Left ventricle myocardium superior (tissue), 1 donor: Measurements from ENCODE around the gene FAM43A. TPM values are rescaled to one million over a fixed set of nuclear protein-coding genes. Genes with fewer than 3 reads are reported as not detected.

ENCODE experiments used
- ATAC-seq: fragments of 200-7000 bp; cut with Tn5 transposase; one replicate; pipeline ENCODE4 v1.9.1; 2020; ENCODE audit warnings: mild to moderate bottlenecking, moderate library complexity
- DNase-seq: peaks from one replicate; pipeline ENCODE4 v3.0.0-alpha.2; 2020
- intact Hi-C: fragments of 100-400 bp; cut with micrococcal nuclease; formaldehyde crosslinking; loops from one replicate; pipeline ENCODE4 v1.11.0; 2022
- total RNA-seq: library from RNA; stranded (reverse); fragmentation: NEBNext Ultra II Directional; extraction: Animal tissue kit (Norgen Biotek cat#: 25700); gene quantifications from one replicate; pipeline ENCODE4 v1.2.1, GENCODE V29; 2021
- donor health status: DM: no; HTN: yes; CAD: no; lungs with severe emphysema.

FAM43A gene
- total RNA-seq, 1 donor from 2014 or later: 13.9 TPM

DNA sequence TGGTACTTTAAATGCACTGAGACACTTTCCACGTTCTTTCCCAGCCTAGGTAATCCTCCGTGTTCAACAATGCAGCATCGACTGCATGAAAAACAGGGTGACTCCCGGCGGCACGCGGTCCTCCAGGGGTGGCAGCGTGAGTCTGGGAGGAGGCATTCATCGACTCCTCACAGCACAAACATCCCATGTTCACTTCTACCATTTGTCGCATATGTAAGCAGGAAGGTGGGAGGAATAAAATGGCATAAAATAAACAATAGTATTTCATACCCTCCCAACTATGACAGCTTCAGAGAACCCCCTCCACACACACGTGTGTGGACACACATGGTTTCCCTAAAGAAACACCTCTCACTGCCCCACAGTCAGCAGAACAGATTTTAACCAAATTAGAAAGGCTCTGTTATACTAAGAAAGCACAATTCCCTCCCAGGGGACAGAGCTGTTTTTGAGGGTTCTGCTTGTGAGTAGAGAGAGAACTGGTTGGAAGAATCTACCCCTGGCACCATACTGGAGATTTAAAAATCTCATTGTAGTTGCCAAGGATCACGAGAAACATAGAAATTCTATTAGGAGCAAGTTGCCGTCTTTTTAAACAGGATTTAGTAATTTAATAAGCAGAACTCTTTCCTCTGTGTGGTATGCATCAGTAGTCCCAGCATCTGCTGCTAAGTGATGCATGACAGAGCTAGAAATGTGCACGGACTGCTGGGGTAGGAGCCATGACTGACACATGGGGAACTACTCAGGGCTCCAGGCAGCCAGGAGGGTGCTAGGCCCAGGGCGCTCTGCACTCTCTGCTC lies 6.0 kb downstream of the FAM43A start:
- DNase-seq (no peak), ATAC-seq (no peak)
- intact Hi-C loops: loop anchor here (10.0 kb wide), 1 partner anchor 73 kb away; no protein-coding TSS in a partner anchor

DNA sequence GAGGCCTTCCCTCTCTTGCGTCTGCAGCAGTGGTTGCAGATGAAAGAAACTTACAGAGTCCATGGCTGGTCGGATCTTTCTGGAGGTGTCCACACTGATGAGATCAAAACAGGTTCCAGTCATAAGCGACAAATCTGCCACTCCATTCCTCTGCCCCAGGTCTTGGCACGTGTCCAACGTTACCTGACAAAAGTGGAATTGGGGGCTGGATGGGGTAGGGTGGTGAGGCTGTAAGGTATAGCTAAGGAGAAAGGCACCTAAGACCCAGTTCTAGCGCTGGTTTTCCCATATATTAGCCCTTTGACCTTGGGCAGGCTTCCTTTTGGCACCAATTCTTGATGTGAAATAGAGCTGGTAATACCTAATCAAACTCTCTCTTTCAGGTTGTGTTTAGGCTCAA lies 11.0 kb downstream of the FAM43A start:
- intact Hi-C loops: loop anchor here (10.0 kb wide), 1 partner anchor 68 kb away; no protein-coding TSS in a partner anchor
- DNase-seq (no peak), ATAC-seq (no peak)

DNA sequence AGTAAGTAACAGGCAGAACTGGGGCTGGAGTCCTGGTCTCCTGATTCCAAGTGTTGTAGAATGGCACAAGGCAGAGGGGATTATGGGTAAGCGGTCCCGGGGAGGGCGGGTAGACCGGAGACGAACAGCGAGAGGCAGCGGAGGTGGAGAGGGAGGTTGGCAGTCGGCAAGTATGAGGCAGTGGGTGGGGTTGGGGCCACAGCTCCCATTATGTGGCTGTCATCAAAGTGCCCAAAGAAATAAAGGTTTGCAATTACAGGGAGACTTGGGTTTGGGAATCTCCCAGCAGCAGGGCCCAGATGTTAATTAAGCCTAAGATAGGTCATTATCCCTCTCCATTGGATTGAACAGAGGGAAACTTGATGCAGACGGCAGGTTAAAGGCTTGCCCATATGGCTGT lies 16.9 kb downstream of the FAM43A start:
- DNase-seq (no peak), ATAC-seq (no peak)
- intact Hi-C loops: no loop called here

DNA sequence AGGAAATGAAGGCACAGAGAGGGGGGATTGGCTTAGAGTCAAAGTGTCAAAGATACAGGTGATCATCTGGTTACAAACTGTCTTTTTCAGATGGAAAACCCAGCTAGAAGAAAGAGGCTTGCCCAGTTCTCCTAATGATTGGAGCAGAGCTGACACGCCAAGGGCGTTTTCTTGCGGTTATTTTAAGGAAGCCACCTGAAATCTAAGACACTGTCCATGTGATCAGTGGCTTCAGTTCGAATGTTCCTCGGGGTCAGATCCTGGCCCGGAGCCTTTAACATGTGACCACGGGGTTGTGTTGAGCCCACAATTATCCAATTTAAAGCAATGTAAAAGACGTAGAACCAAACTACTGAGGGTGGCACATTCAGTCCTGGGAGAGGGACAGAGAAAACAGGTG lies 19.5 kb downstream of the FAM43A start:
- intact Hi-C loops: no loop called here
- no peak for ATAC-seq
- DNase-seq: no peak

DNA sequence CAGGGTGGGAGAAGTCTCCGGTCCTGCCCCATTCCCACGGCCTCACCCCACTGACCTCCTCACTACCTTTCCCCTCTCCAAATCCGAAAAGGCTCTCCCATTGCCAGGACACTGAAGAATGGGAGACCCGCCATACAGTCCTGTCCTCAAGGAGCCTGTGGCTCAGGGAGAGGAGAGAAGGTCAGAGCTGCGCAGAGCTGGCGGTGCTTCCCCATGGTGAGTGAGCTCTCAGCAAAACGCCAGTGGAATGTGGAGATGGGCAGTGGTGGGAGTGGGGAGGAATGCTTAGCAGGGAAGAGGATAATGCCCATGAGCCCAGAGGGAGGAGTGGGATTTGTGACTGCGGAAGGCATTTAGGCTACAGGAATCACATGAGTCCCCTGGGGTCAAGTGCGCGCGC lies 20.1 kb downstream of the FAM43A start:
- no peak for DNase-seq
- no peak for ATAC-seq
- intact Hi-C loops: no loop called here

DNA sequence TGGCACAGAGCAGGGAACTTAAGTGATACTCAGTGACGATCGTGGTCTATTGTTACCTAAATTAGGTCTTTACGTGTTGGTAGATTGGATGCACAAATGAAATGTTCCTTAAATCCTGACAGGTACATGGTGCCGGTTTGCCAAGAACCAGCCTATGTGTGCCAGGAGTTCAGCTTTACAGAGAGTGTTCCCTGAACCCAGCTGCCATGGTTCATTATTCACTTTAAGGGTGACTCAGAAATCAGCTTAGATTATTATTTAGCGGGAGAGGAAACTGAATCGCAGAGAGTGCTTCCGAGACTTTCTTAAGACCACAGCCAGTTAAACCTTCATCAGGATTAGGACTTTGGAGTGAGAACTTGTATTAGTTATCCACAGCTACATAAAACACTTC lies 21.5 kb downstream of the FAM43A start:
- intact Hi-C loops: no loop called here
- ATAC-seq: no peak
- DNase-seq: no peak

DNA sequence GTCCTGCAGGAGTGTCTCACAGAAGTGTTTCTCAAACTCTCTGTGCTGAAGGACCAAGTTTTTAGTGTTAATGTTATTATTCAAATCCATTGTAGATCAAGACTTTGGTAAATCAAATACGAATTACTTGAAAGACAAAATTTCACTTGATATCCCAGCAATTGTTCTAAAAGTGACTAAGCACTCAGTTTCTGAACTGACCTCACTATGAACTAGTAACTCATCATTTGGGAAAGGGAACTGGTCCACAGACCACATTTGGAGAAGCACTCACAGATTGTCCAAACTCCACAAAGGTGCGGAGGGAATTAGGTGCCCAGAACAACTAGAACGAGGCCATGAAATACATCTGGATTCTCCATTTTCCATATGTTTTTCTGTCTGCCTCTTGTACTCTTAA lies 25.6 kb downstream of the FAM43A start:
- intact Hi-C loops: no loop called here
- no peak for DNase-seq
- ATAC-seq: no peak

DNA sequence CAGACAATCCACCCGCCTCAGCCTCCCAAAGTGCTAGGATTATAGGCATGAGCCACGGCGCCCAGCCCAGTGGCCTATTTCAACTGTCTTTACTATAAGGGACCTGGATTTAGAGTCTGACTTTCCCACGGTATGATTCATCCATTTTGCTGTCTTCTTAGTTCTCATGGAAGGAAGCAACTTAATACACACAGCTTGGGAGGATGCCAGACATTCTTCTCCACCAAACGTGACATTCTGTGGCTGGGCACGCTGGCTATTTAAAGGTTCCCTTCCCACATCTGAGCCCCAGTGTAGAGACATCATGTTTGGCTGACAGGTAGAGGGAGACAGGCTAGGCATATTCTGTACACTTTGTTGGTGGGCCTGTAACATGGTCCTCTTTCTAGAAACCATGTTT lies 26.2 kb downstream of the FAM43A start:
- ATAC-seq (peak; percentile 91), DNase-seq (no peak)
- intact Hi-C loops: no loop called here

DNA sequence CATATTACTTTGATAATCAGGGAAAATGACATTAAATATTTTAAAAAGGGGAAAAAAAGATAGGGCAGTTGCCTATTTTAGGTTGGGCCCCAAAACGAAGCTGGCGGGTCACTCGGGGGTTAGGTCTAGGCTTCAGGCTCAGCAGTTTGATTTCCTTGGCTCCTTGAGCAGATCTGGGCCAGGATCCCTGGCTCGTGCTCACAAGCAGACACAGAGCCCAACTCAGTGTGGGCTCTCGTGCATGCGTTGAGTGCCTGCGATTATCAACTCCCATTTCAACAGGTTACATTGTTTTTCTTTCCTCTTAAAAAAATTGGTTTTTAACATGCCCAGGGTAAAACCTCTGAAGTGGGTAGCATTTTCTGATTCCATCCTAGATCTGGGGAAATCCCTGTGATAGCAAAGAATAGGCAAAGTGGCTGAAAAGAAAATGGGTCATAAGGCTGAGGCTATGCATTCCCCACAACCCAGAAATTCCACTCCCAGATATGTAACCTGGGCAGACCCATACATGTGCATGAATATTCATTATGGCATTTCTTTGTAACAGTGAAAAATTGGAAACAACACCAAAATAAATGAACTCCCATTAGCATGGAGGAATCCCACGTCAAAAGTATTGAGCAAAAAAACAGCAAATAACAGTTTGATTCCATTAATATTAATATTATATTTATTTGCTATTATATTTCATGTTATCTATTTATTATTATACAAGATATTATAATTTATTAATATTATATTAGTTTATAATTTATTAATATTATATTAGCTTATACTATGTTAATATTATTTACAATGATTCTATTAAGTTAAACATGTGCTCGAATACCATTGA lies 27.8 kb downstream of the FAM43A start:
- ATAC-seq: no peak
- peak; percentile 34 for DNase-seq
- intact Hi-C loops: no loop called here

DNA sequence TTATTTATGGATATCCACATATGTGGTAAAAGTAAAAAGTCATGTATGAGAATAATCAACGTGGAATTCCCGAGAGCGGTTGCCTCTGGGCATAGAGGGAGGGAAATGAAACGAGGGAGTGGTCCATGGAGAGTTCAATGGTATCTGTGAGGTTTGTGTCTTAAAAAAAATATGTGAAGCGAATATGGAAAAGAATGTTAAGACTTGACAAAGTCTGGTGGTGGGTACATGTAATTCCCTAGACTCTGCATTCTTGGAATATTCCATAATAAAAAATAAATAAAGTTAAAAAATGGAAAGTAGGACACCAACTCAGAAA lies 28.4 kb downstream of the FAM43A start:
- ATAC-seq (no peak), DNase-seq (no peak)
- intact Hi-C loops: no loop called here

DNA sequence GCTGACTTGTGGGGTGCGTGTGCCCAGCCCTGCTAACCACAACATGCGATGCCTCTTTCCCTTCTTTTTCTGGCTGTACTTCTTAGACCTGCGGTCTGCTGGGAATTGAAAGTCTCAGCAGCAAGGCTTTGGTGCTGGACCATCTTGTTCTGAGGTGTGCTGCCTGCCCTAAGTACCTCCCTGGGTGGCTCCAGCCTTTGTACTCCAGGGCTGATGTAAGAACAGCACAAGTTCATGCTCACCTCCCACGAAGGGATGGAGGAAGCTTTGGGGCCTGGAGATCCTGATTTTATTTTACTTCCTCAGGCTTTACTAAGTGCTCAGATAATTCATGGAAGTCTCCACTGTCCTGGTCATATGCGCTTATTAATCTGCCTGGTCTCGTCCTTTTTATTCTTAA lies 28.9 kb downstream of the FAM43A start:
- ATAC-seq (no peak), DNase-seq (no peak)
- intact Hi-C loops: no loop called here

DNA sequence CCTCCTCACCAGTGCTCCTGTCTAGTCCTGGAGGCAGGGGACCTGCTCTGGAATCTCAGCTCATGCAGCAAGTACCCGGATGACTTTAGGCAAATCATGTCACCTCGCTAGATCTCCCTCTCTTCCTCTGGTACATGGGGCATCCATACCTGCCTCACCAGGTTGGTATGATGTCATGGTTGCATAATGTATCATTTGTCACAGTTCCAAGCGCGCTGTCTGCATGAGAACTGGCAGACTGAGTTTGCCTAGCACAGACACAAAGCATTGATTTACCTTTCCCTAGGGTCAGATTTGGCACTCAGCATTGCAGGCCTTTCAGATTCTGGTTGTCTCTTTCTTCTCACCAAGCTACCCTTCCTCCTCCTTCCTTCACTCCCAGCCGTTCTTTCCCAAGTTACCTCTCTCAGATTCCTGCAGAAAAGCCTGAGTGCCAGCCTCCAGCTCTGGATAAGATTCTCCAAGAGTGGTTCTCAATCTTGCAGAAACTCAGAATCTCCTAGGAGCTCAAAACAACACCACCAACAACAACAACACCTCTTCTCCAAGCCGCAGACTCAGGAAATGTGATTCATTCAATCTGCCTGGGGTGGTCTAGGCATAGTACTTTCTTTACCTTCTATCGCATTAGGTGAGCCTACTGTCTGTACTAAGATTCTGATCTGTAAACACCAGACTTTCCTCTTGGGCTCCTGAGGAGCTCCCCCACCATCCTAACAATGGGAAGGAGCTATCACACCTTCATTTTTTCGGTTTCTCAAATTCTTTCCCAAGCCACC lies 29.5 kb downstream of the FAM43A start:
- DNase-seq: no peak
- no peak for ATAC-seq
- intact Hi-C loops: no loop called here

DNA sequence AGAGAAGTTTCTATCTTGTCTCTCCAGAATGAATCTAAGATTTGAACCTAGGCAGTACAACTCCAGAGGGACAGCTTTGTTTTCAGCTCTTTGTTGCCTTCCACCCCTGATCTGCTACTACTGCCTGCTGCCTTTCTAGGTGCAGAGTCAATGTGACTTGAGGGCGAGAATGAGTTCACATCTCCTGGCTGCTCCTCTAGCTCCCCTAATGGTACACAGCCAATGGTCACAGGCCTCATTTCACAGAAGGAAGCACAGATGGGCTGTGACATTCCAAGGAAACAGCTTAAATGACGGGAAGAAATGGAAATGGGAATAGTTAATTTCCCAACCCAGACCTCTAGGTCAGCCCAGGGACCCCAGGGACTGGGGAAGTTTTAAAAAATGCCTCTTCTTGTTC lies 32.4 kb downstream of the FAM43A start:
- ATAC-seq (no peak), DNase-seq (no peak)
- intact Hi-C loops: no loop called here

DNA sequence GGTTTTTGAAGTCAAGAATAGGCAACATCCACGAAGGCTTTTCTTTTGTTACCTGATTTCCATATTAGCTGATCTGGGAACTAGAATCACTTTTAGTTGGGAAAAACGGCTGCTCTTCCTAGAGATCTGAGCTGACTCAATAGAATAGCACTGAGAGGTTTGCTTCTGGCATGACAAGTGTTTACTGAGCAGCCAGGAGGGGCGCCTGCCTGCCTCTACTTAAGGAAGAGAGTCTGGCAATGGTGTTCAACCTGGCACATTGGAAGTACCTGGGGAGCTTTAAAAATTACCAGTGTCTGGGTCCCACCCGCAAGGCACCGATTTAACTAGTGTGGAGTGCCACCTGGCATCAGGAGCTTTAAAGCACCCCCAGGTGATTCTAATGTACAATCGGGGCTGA lies 34.4 kb downstream of the FAM43A start:
- DNase-seq: no peak
- ATAC-seq: no peak
- intact Hi-C loops: no loop called here

DNA sequence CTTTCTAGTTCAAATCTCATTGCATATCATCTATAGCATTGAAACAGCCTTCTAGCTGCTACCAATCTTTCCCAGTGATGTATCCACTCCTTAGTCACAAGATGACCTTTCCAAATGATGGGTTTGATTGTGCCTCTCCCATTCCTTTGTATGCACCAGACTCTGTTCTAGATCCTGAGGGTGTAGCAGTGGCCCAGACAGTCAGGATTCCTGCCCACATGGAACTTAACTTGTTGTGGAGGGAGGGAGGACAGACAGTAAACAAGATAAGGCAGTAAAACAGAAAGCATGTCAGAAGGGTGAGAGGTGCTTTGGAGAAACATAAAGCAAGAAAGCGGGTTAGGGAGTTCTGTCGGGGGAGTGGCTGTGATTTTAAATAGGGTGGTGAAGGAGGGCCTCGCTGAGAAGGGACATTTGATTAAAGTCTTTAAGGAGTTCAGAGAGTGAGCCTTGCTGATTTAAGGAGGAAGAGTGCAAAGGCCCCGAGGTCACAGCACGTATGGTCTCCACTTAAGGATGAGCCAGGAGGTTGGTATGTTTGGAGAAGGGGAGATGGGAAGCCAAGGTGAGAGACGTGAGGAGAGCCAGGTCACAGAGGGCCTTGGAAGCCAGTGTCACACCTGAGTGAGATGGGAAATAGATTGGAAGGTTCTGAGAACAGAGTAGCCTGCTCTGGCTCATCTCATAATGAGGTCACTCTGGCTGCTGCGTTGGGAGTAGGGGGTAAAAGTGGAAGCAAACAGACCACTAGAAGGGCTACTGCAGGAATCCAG lies 38.3 kb downstream of the FAM43A start:
- intact Hi-C loops: no loop called here
- DNase-seq (no peak), ATAC-seq (no peak)

DNA sequence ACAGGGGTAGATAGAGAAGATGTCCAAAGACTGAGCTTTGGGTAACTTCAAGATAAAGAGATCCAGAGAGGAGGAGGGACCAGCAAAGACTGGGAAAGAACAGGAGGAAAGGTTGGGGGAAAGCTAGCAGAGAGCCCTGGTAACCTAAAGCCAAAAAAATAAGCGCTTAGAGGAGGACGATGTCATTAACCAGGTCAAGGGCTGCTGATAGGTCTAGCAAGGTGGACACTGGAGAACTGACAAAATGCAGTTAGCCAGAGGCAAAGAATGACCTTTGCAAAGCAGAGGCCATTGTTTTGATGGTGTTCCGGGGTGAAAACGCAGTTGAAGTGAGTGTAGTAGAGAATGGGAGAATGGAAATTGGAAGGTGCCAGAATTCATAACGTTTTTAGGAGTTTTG lies 39.7 kb downstream of the FAM43A start:
- ATAC-seq (no peak), DNase-seq (no peak)
- intact Hi-C loops: no loop called here

DNA sequence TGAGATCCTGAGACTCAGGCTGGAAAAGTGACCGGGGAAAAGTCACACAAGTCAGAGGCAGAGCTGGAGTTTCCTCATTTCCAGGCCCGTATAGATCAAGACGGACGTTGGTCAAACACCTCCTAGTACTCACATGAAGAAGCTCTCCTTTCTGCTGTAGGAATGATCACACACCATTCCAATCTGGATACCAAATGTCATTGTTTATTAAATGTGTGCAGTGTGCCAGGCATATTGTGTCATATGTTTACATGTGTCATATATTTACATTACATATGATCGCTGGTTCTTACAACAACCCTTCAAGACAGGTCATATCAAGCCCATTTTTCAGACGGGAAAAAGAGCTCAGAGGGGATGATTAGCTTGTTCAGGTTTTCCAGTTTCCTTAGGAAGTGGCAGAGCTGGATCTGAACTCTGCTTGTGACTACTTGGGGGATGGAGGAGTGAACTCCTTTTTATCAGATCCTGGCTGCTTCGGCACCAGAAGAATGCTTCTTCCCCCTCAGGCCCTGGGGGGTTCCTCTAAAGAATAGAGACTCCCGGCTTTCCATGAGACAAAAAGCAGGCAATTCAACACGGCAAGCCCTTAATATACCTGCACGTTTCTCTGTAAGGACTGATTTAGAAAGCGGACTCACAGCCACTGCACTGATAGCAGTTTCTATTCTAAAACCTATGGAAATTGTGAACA lies 41.9 kb downstream of the FAM43A start:
- no peak for DNase-seq
- intact Hi-C loops: no loop called here
- ATAC-seq: no peak

DNA sequence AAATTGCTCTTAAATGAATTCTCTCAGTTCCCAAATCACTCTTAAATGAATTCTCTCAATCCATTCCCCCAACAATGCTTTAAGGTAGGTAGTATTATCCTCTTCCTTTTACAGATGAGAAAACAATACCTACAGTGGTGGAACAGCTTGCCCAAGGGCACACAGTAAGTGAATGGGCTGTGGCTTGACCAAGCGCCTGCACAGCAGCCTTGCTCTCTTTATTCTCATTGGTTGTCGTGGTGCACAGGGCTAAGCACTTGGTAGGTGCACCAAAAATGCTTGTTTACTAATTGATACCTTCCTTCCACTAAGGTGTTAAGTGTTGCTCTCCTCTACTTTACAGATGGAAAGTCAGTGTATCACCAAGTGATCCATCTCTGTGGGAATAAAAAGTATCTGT lies 43.3 kb downstream of the FAM43A start:
- ATAC-seq (no peak), DNase-seq (no peak)
- intact Hi-C loops: no loop called here

DNA sequence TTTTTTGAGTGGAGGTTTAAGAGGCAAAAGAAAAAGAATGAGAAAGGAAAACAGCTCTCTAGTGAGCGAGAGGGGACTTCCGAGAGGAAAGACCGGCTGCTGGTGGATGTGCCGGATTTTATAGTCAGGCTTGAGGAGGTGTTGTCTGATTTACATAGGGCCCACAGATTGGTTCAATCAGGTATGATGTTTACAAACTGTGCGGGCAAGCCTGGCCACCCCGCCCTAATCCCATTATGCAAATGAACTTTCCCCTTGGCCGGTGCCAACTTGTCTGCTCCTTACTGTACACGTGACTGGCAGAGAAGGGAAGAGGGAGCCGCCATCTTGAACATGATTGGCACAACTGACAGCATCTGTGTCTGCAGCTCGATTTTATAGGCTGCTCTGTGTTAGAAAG lies 44.7 kb downstream of the FAM43A start:
- intact Hi-C loops: no loop called here
- ATAC-seq (no peak), DNase-seq (no peak)
